WTC11 (cell line): ENCODE data around the gene ANO7. TPM values are rescaled to one million over a fixed set of nuclear protein-coding genes. Genes with fewer than 3 reads are reported as not detected.

ENCODE experiments used
- ATAC-seq: fragments of 200-7000 bp; cut with Tn5 transposase; 2 replicates; pipeline ENCODE4 v1.10.0; 2021; ENCODE audit warnings: mild to moderate bottlenecking, moderate library complexity
- CTCF ChIA-PET: fragments of 300-600 bp; sonication (Branson Sonifier 250); formaldehyde crosslinking; loops from one replicate; lab custom pipeline; 2021; ENCODE audit warnings: antibody characterized with exemption; lab: Charles Lee
- POLR2A ChIA-PET: fragments of 350-600 bp; sonication (Branson Sonifier 250); formaldehyde crosslinking; loops from one replicate; lab custom pipeline; 2021; ENCODE audit warnings: antibody characterized with exemption; lab: Charles Lee
- DNase-seq: peaks from one replicate; pipeline ENCODE4 v3.0.0; 2021; ENCODE audit warnings: low spot score
- H3K27ac Mint-ChIP-seq: 2 replicates; pipeline ENCODE4 v1.8.0; 2021; ENCODE audit warnings: mixed read lengths
- H3K27me3 Mint-ChIP-seq: 2 replicates; pipeline ENCODE4 v1.8.0; 2021; ENCODE audit warnings: low read depth, mild to moderate bottlenecking, moderate library complexity, mixed read lengths
- H3K36me3 Mint-ChIP-seq: 2 replicates; pipeline ENCODE4 v1.8.0; 2021; ENCODE audit warnings: mixed read lengths
- H3K4me1 Mint-ChIP-seq: 2 replicates; pipeline ENCODE4 v1.8.0; 2022; ENCODE audit warnings: mixed read lengths
- H3K4me3 Mint-ChIP-seq: 2 replicates; pipeline ENCODE4 v1.8.0; 2021; ENCODE audit warnings: mild to moderate bottlenecking, moderate library complexity, mixed read lengths
- H3K9me3 Mint-ChIP-seq: 2 replicates; pipeline ENCODE4 v1.8.0; 2021; ENCODE audit warnings: mixed read lengths
- ARID4B ChIP-seq: sonication (generic); formaldehyde crosslinking; IDR thresholded peaks from 2 replicates; pipeline ENCODE4 v1.8.0; 2023; ENCODE audit warnings: missing genetic modification reagents, mild to moderate bottlenecking, borderline replicate concordance
- CREM ChIP-seq: sonication (generic); formaldehyde crosslinking; IDR thresholded peaks from 2 replicates; pipeline ENCODE4 v1.8.1; 2022; ENCODE audit warnings: mild to moderate bottlenecking, missing genetic modification reagents, moderate library complexity
- FOXK1 ChIP-seq: sonication (generic); formaldehyde crosslinking; IDR thresholded peaks from 2 replicates; pipeline ENCODE4 v1.8.0; 2022; ENCODE audit warnings: mild to moderate bottlenecking, moderate library complexity, missing genetic modification reagents
- HMGXB4 ChIP-seq: sonication (generic); formaldehyde crosslinking; IDR thresholded peaks from 2 replicates; pipeline ENCODE4 v1.8.1; 2023; ENCODE audit warnings: mild to moderate bottlenecking, moderate library complexity, missing genetic modification reagents
- MXD4 ChIP-seq: fragments of 250-450 bp; sonication (Bioruptor Pico); IDR thresholded peaks from 2 replicates; pipeline ENCODE4 v1.8.0; 2021; ENCODE audit warnings: mild to moderate bottlenecking, moderate library complexity, borderline replicate concordance
- SOX15 ChIP-seq: fragments of 250-450 bp; sonication (Bioruptor Pico); IDR thresholded peaks from 2 replicates; pipeline ENCODE4 v1.9.0; 2021; ENCODE audit warnings: mild to moderate bottlenecking
- TCF7 ChIP-seq: sonication (generic); formaldehyde crosslinking; IDR thresholded peaks from 2 replicates; pipeline ENCODE4 v1.8.0; 2022; ENCODE audit warnings: mild to moderate bottlenecking, low read depth, missing genetic modification reagents, moderate library complexity
- TEAD1 ChIP-seq: sonication (generic); formaldehyde crosslinking; IDR thresholded peaks from 2 replicates; pipeline ENCODE4 v1.8.0; 2022; ENCODE audit warnings: mild to moderate bottlenecking, missing genetic modification reagents
- TP53 ChIP-seq: sonication (generic); formaldehyde crosslinking; IDR thresholded peaks from 2 replicates; pipeline ENCODE4 v1.8.1; 2023; ENCODE audit warnings: mild to moderate bottlenecking, missing genetic modification reagents
- ZNF121 ChIP-seq: sonication (generic); formaldehyde crosslinking; IDR thresholded peaks from 2 replicates; pipeline ENCODE4 v1.8.0; 2023; ENCODE audit warnings: missing genetic modification reagents
- ZNF219 ChIP-seq: sonication (generic); formaldehyde crosslinking; IDR thresholded peaks from 2 replicates; pipeline ENCODE4 v1.8.0; 2023; ENCODE audit warnings: missing genetic modification reagents, mild to moderate bottlenecking, borderline replicate concordance
- ZNF317 ChIP-seq: sonication (generic); formaldehyde crosslinking; IDR thresholded peaks from 2 replicates; pipeline ENCODE4 v1.8.1; 2023; ENCODE audit warnings: low read depth, mild to moderate bottlenecking, moderate library complexity, missing genetic modification reagents, borderline replicate concordance
- ZNF532 ChIP-seq: fragments of 250-450 bp; sonication (Bioruptor Pico); IDR thresholded peaks from 2 replicates; pipeline ENCODE4 v1.9.0; 2021; ENCODE audit warnings: mild to moderate bottlenecking, borderline replicate concordance
- total RNA-seq: library from RNA; stranded (reverse); gene quantifications from 3 replicates; pipeline ENCODE4 v1.2.3, GENCODE V29; 2021
- TF ChIP-seq, protein P1 (sequence below): fragments of 250-450 bp; sonication (Bioruptor Pico); IDR thresholded peaks from 2 replicates; pipeline ENCODE4 v1.9.0; 2021; ENCODE audit warnings: mild to moderate bottlenecking
- TF ChIP-seq, protein P2 (sequence below): sonication (generic); formaldehyde crosslinking; IDR thresholded peaks from 2 replicates; pipeline ENCODE4 v1.8.1; 2022; ENCODE audit warnings: low read depth, mild to moderate bottlenecking, moderate library complexity, missing genetic modification reagents, borderline replicate concordance
- TF ChIP-seq, protein P3 (sequence below): sonication (generic); formaldehyde crosslinking; conservative IDR thresholded peaks from 2 replicates; pipeline ENCODE4 v1.8.1; 2022; ENCODE audit warnings: mild to moderate bottlenecking, missing genetic modification reagents

The ANO7 gene
- total RNA-seq, 1 experiment from 2014 or later = 8.0 TPM

DNA sequence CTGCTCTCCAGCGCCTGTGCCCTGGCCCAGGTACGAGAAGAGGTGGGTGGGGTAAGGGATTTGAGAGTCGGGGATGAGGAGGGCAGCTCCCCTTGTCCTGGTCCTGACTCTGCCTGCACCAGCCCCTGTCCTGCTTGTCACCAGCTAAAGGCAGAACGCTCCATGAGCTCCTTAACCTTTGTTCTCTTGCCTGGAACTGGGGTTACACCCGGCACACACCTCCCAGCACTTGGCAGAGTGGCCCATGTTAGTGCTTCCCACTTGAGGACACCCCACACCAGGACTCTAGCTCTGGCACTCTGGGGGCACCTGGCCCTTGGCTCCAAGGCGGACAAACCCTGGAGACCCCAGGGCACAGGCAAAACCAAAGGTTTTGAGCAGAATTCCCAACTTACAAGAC lies 19.2 kb downstream of the ANO7 start (continued):
- TF ChIP-seq, protein P1, sequence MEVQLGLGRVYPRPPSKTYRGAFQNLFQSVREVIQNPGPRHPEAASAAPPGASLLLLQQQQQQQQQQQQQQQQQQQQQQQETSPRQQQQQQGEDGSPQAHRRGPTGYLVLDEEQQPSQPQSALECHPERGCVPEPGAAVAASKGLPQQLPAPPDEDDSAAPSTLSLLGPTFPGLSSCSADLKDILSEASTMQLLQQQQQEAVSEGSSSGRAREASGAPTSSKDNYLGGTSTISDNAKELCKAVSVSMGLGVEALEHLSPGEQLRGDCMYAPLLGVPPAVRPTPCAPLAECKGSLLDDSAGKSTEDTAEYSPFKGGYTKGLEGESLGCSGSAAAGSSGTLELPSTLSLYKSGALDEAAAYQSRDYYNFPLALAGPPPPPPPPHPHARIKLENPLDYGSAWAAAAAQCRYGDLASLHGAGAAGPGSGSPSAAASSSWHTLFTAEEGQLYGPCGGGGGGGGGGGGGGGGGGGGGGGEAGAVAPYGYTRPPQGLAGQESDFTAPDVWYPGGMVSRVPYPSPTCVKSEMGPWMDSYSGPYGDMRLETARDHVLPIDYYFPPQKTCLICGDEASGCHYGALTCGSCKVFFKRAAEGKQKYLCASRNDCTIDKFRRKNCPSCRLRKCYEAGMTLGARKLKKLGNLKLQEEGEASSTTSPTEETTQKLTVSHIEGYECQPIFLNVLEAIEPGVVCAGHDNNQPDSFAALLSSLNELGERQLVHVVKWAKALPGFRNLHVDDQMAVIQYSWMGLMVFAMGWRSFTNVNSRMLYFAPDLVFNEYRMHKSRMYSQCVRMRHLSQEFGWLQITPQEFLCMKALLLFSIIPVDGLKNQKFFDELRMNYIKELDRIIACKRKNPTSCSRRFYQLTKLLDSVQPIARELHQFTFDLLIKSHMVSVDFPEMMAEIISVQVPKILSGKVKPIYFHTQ = no peak
- TF ChIP-seq HMGXB4 (CRISPR knock-in tag) (no peak), TP53 (no peak), ZNF317 (CRISPR knock-in tag) (no peak), TCF7 (CRISPR knock-in tag) (no peak)
- TF ChIP-seq, protein P2, sequence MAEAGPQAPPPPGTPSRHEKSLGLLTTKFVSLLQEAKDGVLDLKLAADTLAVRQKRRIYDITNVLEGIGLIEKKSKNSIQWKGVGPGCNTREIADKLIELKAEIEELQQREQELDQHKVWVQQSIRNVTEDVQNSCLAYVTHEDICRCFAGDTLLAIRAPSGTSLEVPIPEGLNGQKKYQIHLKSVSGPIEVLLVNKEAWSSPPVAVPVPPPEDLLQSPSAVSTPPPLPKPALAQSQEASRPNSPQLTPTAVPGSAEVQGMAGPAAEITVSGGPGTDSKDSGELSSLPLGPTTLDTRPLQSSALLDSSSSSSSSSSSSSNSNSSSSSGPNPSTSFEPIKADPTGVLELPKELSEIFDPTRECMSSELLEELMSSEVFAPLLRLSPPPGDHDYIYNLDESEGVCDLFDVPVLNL (CRISPR knock-in tag) = no peak
- TF ChIP-seq, all 79 proteins: peak for 0

DNA sequence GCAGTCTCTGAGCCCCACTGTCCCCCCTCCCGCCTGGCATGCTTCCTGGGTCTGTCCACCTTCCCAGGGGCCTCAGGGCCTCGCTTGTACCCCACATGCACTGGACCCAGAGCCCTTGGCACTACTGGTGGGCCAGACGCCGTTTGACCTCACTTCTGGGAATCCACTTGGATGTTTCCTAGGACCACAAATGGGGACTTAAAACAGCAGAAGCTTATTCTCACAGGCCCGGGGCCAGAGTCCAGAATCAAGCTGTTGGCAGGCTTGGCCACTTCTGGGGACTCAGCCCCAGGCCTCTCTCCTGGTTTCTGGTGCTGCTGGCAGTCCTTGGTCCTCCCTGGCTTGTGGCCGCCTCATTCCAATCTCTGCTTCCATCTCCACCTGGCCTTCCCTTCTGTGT lies 19.6 kb downstream of the ANO7 start:
- Mint-ChIP-seq H3K4me3 (no peak overlapping the region), H3K27me3 (no peaks in the 10 kb centered on the region), H3K4me1 (peaks cover 4% of the 10 kb centered on the region), H3K27ac (peak overlapping the region; percentile 22; the same call in 1 of the 2 replicates), H3K9me3 (no peaks in the 10 kb centered on the region), H3K36me3 (no peaks in the 10 kb centered on the region)
- ATAC-seq (no peak), DNase-seq (no peak)
- no peak for TF ChIP-seq CREM (CRISPR knock-in tag)
- TF ChIP-seq ZNF121 (CRISPR knock-in tag) = no peak
- no peak for TF ChIP-seq MXD4 (CRISPR knock-in tag)
- TF ChIP-seq ZNF532 (CRISPR knock-in tag) = no peak
- TF ChIP-seq TEAD1 (CRISPR knock-in tag) = no peak
- TF ChIP-seq FOXK1 = no peak
- TF ChIP-seq ZNF219 (CRISPR knock-in tag) = no peak
- TF ChIP-seq, protein P3, sequence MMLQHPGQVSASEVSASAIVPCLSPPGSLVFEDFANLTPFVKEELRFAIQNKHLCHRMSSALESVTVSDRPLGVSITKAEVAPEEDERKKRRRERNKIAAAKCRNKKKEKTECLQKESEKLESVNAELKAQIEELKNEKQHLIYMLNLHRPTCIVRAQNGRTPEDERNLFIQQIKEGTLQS = no peak
- TF ChIP-seq SOX15 (CRISPR knock-in tag) = no peak
- TF ChIP-seq ARID4B (CRISPR knock-in tag) = no peak
- POLR2A ChIA-PET = no interaction called here
- CTCF ChIA-PET = interaction anchor here (0.6 to 1.1 kb wide), 3 partner anchors 8 to 356 kb away, joined by 3 to 6 read pairs (median 3); no protein-coding TSS in a partner anchor
